SU-DHL-6 (cell line): ENCODE measurements around the gene MAP4.

Source experiments
- H2AFZ ChIP-seq: fragments of 200-600 bp; sonication (generic); 2 replicates; pipeline ENCODE4 v1.6.1; 2014; ENCODE audit warnings: low read depth, mild to moderate bottlenecking, moderate library complexity, mixed read lengths, antibody characterized with exemption, low read length; ENCODE audit not compliant: severe bottlenecking
- H3F3A ChIP-seq: fragments of 200-600 bp; shearing (Covaris generic); 2 replicates; pipeline ENCODE4 v1.6.0; 2016; ENCODE audit warnings: antibody characterized with exemption, mild to moderate bottlenecking; ENCODE audit not compliant: insufficient read depth
- H3K27ac ChIP-seq: fragments of 200-600 bp; sonication (generic); 2 replicates; pipeline ENCODE4 v1.5.1; 2016; ENCODE audit warnings: low read depth, mild to moderate bottlenecking, low read length, moderate library complexity, mixed read lengths
- H3K27me3 ChIP-seq: fragments of 200-600 bp; sonication (generic), shearing (Covaris generic); 2 replicates; pipeline ENCODE4 v1.6.0; 2014; ENCODE audit warnings: mild to moderate bottlenecking, low read length
- H3K36me3 ChIP-seq: fragments of 200-600 bp; sonication (generic); 2 replicates; pipeline ENCODE4 v1.6.1; 2014; ENCODE audit warnings: mild to moderate bottlenecking, low read length, mixed read lengths
- H3K4me2 ChIP-seq: fragments of 300-600, 200-600 bp; shearing (Covaris generic), sonication (generic); 2 replicates; pipeline ENCODE4 v1.6.0; 2014; ENCODE audit warnings: low read length, low read depth, mild to moderate bottlenecking; ENCODE audit not compliant: poor library complexity, severe bottlenecking
- H3K4me3 ChIP-seq: fragments of 200-600 bp; sonication (generic); 2 replicates; pipeline ENCODE4 v1.5.1; 2014; ENCODE audit warnings: antibody characterized with exemption, low read length, mild to moderate bottlenecking, mixed read lengths; ENCODE audit not compliant: insufficient read depth, poor library complexity, severe bottlenecking
- H3K79me2 ChIP-seq: fragments of 200-600 bp; sonication (generic); 2 replicates; pipeline ENCODE4 v1.6.1; 2014; ENCODE audit warnings: mild to moderate bottlenecking, low read length, moderate library complexity; ENCODE audit not compliant: insufficient read depth
- H3K9ac ChIP-seq: fragments of 200-600 bp; sonication (generic); 2 replicates; pipeline ENCODE4 v1.7.0; 2014; ENCODE audit warnings: mild to moderate bottlenecking, low read length
- H3K9me2 ChIP-seq: fragments of 200-600 bp; sonication (generic); replicated peaks from 2 replicates; pipeline ENCODE4 v1.6.1; 2014; ENCODE audit warnings: low read length; ENCODE audit not compliant: insufficient read depth
- H3K9me3 ChIP-seq: fragments of 200-600 bp; sonication (generic); 2 replicates; pipeline ENCODE4 v1.6.1; 2014; ENCODE audit warnings: low read length, mixed read lengths; ENCODE audit not compliant: insufficient read depth
- H4K20me1 ChIP-seq: fragments of 200-600 bp; sonication (generic); 2 replicates; pipeline ENCODE4 v1.6.1; 2014; ENCODE audit warnings: low read depth, mild to moderate bottlenecking, antibody characterized with exemption, low read length, moderate library complexity, mixed read lengths
- CTCF ChIP-seq: fragments of 200-600 bp; sonication (generic); IDR thresholded peaks from one replicate; pipeline ENCODE4 v1.5.1; 2017; ENCODE audit warnings: antibody characterized with exemption, mild to moderate bottlenecking, low read length, moderate library complexity; ENCODE audit not compliant: insufficient read depth, poor library complexity, severe bottlenecking
- EZH2phosphoT487 ChIP-seq: fragments of 200-600 bp; sonication (generic), shearing (Covaris generic); conservative IDR thresholded peaks from 2 replicates; pipeline ENCODE4 v1.6.1; 2018; ENCODE audit warnings: mild to moderate bottlenecking, antibody characterized with exemption, low read length, moderate library complexity, mixed read lengths

The MAP4 gene

GRCh38 chr3:47846186-47846879 is 169.9 kb downstream of the MAP4 start:
- H3K4me3 ChIP-seq: no peak overlapping the region
- no peak overlapping the region for H3K27ac ChIP-seq
- no peaks in the 10 kb centered on the region; the same call in 1 of the 2 replicates for H3F3A ChIP-seq
- H3K79me2 ChIP-seq: no peaks in the 10 kb centered on the region
- H3K4me2 ChIP-seq: no peak overlapping the region
- no peaks in the 10 kb centered on the region for H3K36me3 ChIP-seq
- no peaks in the 10 kb centered on the region for H3K9me3 ChIP-seq
- H3K9me2 ChIP-seq: no peaks in the 10 kb centered on the region
- H3K9ac ChIP-seq: no peak overlapping the region
- no peaks in the 10 kb centered on the region for H4K20me1 ChIP-seq
- H3K27me3 ChIP-seq: no peaks in the 10 kb centered on the region
- no peak overlapping the region for H2AFZ ChIP-seq
- no peak for TF ChIP-seq CTCF
- no peak for TF ChIP-seq EZH2phosphoT487

- H3K36me3 ChIP-seq: no peaks in the 10 kb centered on the region
- no peaks in the 10 kb centered on the region for H4K20me1 ChIP-seq
- no peak overlapping the region for H3K4me2 ChIP-seq
- 0 out of 2 replicates have a peak, but pooled peaks cover 8% of the 10 kb centered on the region for H3K79me2 ChIP-seq
- no peak overlapping the region for H3K4me3 ChIP-seq
- H3K9me3 ChIP-seq: no peaks in the 10 kb centered on the region
- no peaks in the 10 kb centered on the region for H3K9me2 ChIP-seq
- no peaks in the 10 kb centered on the region for H3F3A ChIP-seq
- no peak for TF ChIP-seq CTCF
- TF ChIP-seq EZH2phosphoT487: no peak
- H2AFZ ChIP-seq: no peak overlapping the region
- H3K27ac ChIP-seq: no peak overlapping the region
- no peak overlapping the region for H3K9ac ChIP-seq
- no peaks in the 10 kb centered on the region for H3K27me3 ChIP-seq
Observed at GRCh38 chr3:47841786-47842349, 174.3 kb downstream of the MAP4 start.

GRCh38 chr3:47838503-47838902 is 177.7 kb downstream of the MAP4 start:
- Histone ChIP-seq H3K36me3 (no peaks in the 10 kb centered on the region), H3F3A (no peaks in the 10 kb centered on the region), H3K27me3 (no peaks in the 10 kb centered on the region), H3K79me2 (peaks cover 9% of the 10 kb centered on the region; the same call in 1 of the 2 replicates), H4K20me1 (no peaks in the 10 kb centered on the region), H3K4me2 (no peak overlapping the region), H3K9ac (no peak overlapping the region), H3K4me3 (no peak overlapping the region), H3K9me2 (no peaks in the 10 kb centered on the region), H2AFZ (no peak overlapping the region), H3K9me3 (no peaks in the 10 kb centered on the region), H3K27ac (no peak overlapping the region)
- TF ChIP-seq EZH2phosphoT487 (no peak), CTCF (no peak)
